HepG2 (cell line): Measurements from ENCODE around the gene VPS25. TPM values are rescaled to one million over a fixed set of nuclear protein-coding genes. Genes with fewer than 3 reads are reported as not detected.

Source experiments
- HNF4G ChIP-seq, 2 experiments: sonication (generic) in 1 of 2; formaldehyde crosslinking in 1 of 2; IDR thresholded peaks; 2 replicates each; pipeline versions ENCODE4 v1.4.0 to v1.6.1; 2011 to 2020; ENCODE audit warnings: borderline replicate concordance in 2 of 2, low read depth in 2 of 2, mild to moderate bottlenecking in 2 of 2, low read length in 1 of 2, missing genetic modification reagents in 1 of 2, moderate library complexity in 1 of 2
- KDM5B ChIP-seq: sonication (generic); formaldehyde crosslinking; IDR thresholded peaks from 2 replicates; pipeline ENCODE4 v1.4.0; 2020; ENCODE audit warnings: missing genetic modification reagents, mild to moderate bottlenecking, borderline replicate concordance
- KLF9 ChIP-seq: IDR thresholded peaks from 2 replicates; pipeline ENCODE4 v1.6.1; 2016; ENCODE audit warnings: low read depth
- MAFG ChIP-seq: sonication (generic); formaldehyde crosslinking; IDR thresholded peaks from 2 replicates; pipeline ENCODE4 v1.5.1; 2020; ENCODE audit warnings: mild to moderate bottlenecking, missing genetic modification reagents
- MEIS2 ChIP-seq: sonication (generic); formaldehyde crosslinking; IDR thresholded peaks from 2 replicates; pipeline ENCODE4 v1.9.0; 2021; ENCODE audit warnings: mild to moderate bottlenecking, missing genetic modification reagents
- NR2F2 ChIP-seq: IDR thresholded peaks from 2 replicates; pipeline ENCODE4 v1.6.1; 2012; ENCODE audit warnings: low read depth, inconsistent platforms, borderline replicate concordance
- REL ChIP-seq: sonication (generic); formaldehyde crosslinking; conservative IDR thresholded peaks from 2 replicates; pipeline ENCODE4 v1.8.0; 2022; ENCODE audit warnings: mild to moderate bottlenecking, missing genetic modification reagents, moderate library complexity
- SNAPC2 ChIP-seq: sonication (generic); formaldehyde crosslinking; IDR thresholded peaks from 2 replicates; pipeline ENCODE4 v1.8.1; 2022; ENCODE audit warnings: mild to moderate bottlenecking, missing genetic modification reagents
- STAG1 ChIP-seq: sonication (generic); formaldehyde crosslinking; IDR thresholded peaks from 2 replicates; pipeline ENCODE4 v1.4.0; 2020; ENCODE audit warnings: missing genetic modification reagents
- ZBTB42 ChIP-seq: sonication (generic); formaldehyde crosslinking; IDR thresholded peaks from 2 replicates; pipeline ENCODE4 v1.5.0; 2020; ENCODE audit warnings: mild to moderate bottlenecking, missing genetic modification reagents
- ZFP36L2 ChIP-seq: sonication (generic); formaldehyde crosslinking; IDR thresholded peaks from 2 replicates; pipeline ENCODE4 v1.4.0; 2020; ENCODE audit warnings: missing genetic modification reagents
- ZNF230 ChIP-seq: sonication (generic); formaldehyde crosslinking; IDR thresholded peaks from 2 replicates; pipeline ENCODE4 v1.4.0; 2020; ENCODE audit warnings: mild to moderate bottlenecking, missing genetic modification reagents
- ZNF776 ChIP-seq: sonication (generic); formaldehyde crosslinking; IDR thresholded peaks from 2 replicates; pipeline ENCODE4 v1.4.0; 2020; ENCODE audit warnings: mild to moderate bottlenecking, missing genetic modification reagents
- ZNF792 ChIP-seq: IDR thresholded peaks from 2 replicates; pipeline ENCODE4 v1.6.1; 2016
- ZNF816 ChIP-seq: sonication (generic); formaldehyde crosslinking; IDR thresholded peaks from 2 replicates; pipeline ENCODE4 v1.8.0; 2022; ENCODE audit warnings: missing genetic modification reagents, mild to moderate bottlenecking, borderline replicate concordance
- polyA plus RNA-seq, 8 experiments: library from polyadenylated mRNA; depleted of rRNA in 3 of 8; stranded (reverse) in 7 of 8; unstranded in 1 of 8; fragments of >200 nt; fragmentation: Illumina TruSeq in 4 of 8; extraction: Trizol in 4 of 8; gene quantifications; 2 replicates each; pipeline versions ENCODE4 v1.2.1 to v1.2.3, GENCODE V29; 2011 to 2016; ENCODE audit warnings: low read depth in 4 of 8, missing spikeins in 1 of 8, mixed read lengths in 1 of 8; ENCODE audit not compliant: insufficient read depth in 1 of 8
- total RNA-seq, 5 experiments: library from RNA; depleted of rRNA; stranded (reverse); fragments of >200 nt; fragmentation: Illumina TruSeq; extraction: Trizol; gene quantifications; 2 replicates each; pipeline ENCODE4 v1.2.3, GENCODE V29; 2016; ENCODE audit warnings: low read depth in 1 of 5
- TF ChIP-seq, protein P1 (sequence below): sonication (generic); formaldehyde crosslinking; IDR thresholded peaks from 2 replicates; pipeline ENCODE4 v1.8.1; 2023; ENCODE audit warnings: mild to moderate bottlenecking, missing genetic modification reagents
- TF ChIP-seq, protein P2 (sequence below), 2 experiments: sonication (generic) in 1 of 2; formaldehyde crosslinking in 1 of 2; IDR thresholded peaks; 2 replicates each; pipeline versions ENCODE4 v1.6.1 to v1.9.0; 2014 to 2022; ENCODE audit warnings: antibody characterized with exemption in 1 of 2, borderline replicate concordance in 1 of 2, inconsistent platforms in 1 of 2, low read depth in 1 of 2, missing genetic modification reagents in 1 of 2
- TF ChIP-seq, protein P3 (sequence below): IDR thresholded peaks from 2 replicates; pipeline ENCODE4 v1.4.0; 2020; ENCODE audit warnings: mild to moderate bottlenecking, missing genetic modification reagents

Gene VPS25
- total and polyA plus RNA-seq, 2 of the 13 experiments (the other 11 are each of a cell fraction or from before 2014, with no cell fraction given) = 161 to 249 TPM

DNA sequence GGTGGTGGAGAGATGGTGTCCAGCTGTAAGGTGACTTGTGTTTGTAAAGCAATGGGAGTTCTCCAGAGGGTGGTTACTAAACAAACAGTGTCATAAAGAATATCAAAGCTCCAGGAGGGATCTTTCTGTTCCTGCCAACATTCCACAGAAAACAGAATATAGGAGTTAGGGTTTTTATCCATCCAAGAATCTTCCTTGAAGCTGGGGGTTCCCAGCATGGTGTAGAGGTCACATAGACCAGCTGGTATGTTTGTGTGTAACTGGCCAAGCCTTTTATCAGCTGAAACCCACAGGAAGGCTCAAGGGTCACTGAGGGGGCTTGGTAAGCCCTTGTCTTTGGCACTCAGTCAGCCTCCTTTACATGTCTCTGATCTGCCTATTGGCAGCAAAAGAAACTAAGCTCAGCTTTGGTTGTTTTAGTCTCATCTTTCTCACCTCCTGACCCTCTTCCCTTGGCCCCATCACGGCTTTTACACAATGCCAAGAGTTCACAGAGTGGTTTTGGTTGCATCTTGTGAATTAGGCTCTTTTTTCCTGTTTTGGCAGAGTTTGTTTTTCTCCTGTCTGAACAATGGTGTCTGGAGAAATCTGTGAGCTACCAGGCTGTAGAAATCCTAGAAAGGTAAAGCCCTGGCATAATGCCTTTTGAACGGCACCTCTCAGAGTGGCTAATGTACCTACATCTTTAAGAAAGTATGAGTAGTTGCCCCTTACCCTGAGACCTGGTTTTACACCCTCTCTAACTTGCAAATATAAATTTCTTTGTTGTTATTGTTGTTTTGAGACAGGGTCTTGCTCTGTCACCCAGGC is 30.0 kb downstream of the VPS25 start (continued):
- TF ChIP-seq ZNF792 = no peak; the same call in 1 of the 2 replicates
- TF ChIP-seq SNAPC2 = no peak
- no peak for TF ChIP-seq STAG1 (CRISPR knock-in tag)
- TF ChIP-seq KDM5B = no peak
- TF ChIP-seq KLF9 (CRISPR knock-in tag) = no peak
- TF ChIP-seq REL (CRISPR knock-in tag) = no peak
- no peak for TF ChIP-seq ZFP36L2
- TF ChIP-seq, protein P1, sequence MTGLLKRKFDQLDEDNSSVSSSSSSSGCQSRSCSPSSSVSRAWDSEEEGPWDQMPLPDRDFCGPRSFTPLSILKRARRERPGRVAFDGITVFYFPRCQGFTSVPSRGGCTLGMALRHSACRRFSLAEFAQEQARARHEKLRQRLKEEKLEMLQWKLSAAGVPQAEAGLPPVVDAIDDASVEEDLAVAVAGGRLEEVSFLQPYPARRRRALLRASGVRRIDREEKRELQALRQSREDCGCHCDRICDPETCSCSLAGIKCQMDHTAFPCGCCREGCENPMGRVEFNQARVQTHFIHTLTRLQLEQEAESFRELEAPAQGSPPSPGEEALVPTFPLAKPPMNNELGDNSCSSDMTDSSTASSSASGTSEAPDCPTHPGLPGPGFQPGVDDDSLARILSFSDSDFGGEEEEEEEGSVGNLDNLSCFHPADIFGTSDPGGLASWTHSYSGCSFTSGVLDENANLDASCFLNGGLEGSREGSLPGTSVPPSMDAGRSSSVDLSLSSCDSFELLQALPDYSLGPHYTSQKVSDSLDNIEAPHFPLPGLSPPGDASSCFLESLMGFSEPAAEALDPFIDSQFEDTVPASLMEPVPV (CRISPR knock-in tag) = no peak
- TF ChIP-seq, protein P2, sequence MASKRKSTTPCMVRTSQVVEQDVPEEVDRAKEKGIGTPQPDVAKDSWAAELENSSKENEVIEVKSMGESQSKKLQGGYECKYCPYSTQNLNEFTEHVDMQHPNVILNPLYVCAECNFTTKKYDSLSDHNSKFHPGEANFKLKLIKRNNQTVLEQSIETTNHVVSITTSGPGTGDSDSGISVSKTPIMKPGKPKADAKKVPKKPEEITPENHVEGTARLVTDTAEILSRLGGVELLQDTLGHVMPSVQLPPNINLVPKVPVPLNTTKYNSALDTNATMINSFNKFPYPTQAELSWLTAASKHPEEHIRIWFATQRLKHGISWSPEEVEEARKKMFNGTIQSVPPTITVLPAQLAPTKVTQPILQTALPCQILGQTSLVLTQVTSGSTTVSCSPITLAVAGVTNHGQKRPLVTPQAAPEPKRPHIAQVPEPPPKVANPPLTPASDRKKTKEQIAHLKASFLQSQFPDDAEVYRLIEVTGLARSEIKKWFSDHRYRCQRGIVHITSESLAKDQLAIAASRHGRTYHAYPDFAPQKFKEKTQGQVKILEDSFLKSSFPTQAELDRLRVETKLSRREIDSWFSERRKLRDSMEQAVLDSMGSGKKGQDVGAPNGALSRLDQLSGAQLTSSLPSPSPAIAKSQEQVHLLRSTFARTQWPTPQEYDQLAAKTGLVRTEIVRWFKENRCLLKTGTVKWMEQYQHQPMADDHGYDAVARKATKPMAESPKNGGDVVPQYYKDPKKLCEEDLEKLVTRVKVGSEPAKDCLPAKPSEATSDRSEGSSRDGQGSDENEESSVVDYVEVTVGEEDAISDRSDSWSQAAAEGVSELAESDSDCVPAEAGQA (IDR thresholded peaks at IDR 0.05; ENCODE audit: low read depth) = no peak
- TF ChIP-seq, protein P2 (CRISPR knock-in tag; IDR thresholded peaks at IDR 0.05; ENCODE audit: borderline replicate concordance) = no peak
- TF ChIP-seq NR2F2 = peak; percentile 68; the same call in 1 of the 2 replicates
- TF ChIP-seq ZBTB42 (CRISPR knock-in tag) = no peak
- TF ChIP-seq ZNF776 = no peak
- peak; percentile 94 for TF ChIP-seq HNF4G (IDR thresholded peaks at IDR 0.05; ENCODE audit: borderline replicate concordance, low read depth, low read length)
- peak; percentile 81; the same call in 1 of the 2 replicates for TF ChIP-seq HNF4G (CRISPR knock-in tag; IDR thresholded peaks at IDR 0.05; ENCODE audit: borderline replicate concordance, low read depth)
- no peak for TF ChIP-seq MAFG (CRISPR knock-in tag)
- TF ChIP-seq, protein P3, sequence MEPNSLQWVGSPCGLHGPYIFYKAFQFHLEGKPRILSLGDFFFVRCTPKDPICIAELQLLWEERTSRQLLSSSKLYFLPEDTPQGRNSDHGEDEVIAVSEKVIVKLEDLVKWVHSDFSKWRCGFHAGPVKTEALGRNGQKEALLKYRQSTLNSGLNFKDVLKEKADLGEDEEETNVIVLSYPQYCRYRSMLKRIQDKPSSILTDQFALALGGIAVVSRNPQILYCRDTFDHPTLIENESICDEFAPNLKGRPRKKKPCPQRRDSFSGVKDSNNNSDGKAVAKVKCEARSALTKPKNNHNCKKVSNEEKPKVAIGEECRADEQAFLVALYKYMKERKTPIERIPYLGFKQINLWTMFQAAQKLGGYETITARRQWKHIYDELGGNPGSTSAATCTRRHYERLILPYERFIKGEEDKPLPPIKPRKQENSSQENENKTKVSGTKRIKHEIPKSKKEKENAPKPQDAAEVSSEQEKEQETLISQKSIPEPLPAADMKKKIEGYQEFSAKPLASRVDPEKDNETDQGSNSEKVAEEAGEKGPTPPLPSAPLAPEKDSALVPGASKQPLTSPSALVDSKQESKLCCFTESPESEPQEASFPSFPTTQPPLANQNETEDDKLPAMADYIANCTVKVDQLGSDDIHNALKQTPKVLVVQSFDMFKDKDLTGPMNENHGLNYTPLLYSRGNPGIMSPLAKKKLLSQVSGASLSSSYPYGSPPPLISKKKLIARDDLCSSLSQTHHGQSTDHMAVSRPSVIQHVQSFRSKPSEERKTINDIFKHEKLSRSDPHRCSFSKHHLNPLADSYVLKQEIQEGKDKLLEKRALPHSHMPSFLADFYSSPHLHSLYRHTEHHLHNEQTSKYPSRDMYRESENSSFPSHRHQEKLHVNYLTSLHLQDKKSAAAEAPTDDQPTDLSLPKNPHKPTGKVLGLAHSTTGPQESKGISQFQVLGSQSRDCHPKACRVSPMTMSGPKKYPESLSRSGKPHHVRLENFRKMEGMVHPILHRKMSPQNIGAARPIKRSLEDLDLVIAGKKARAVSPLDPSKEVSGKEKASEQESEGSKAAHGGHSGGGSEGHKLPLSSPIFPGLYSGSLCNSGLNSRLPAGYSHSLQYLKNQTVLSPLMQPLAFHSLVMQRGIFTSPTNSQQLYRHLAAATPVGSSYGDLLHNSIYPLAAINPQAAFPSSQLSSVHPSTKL = peak; percentile 82
- no peak for TF ChIP-seq ZNF816 (CRISPR knock-in tag)
- no peak for TF ChIP-seq ZNF230 (CRISPR knock-in tag)
- TF ChIP-seq MEIS2 (CRISPR knock-in tag) = no peak
